GM12878 (cell line): Measurements from ENCODE around the gene MBD2. TPM values are rescaled to one million over a fixed set of nuclear protein-coding genes. Genes with fewer than 3 reads are reported as not detected.

Experiments
- CBX3 ChIP-seq: fragments of 200-600 bp; sonication (generic); IDR thresholded peaks from 2 replicates; pipeline ENCODE4 v1.6.1; 2016; ENCODE audit warnings: low read depth, borderline replicate concordance
- CEBPZ ChIP-seq: fragments of 150-350 bp; IDR thresholded peaks from 2 replicates; pipeline ENCODE4 v1.6.1; 2016; ENCODE audit warnings: low read depth, low read length
- EED ChIP-seq: sonication (generic); IDR thresholded peaks from 2 replicates; pipeline ENCODE4 v1.6.1; 2016; ENCODE audit warnings: antibody characterized with exemption, low read depth
- ETV6 ChIP-seq, 2 experiments: fragments of 450-650 bp in 1 of 2; IDR thresholded peaks in 1 of 2; conservative IDR thresholded peaks in 1 of 2; 2 replicates each; pipeline ENCODE4 v1.6.1; 2014; ENCODE audit warnings: antibody characterized with exemption in 1 of 2, borderline replicate concordance in 1 of 2, low read depth in 1 of 2, mild to moderate bottlenecking in 1 of 2, moderate library complexity in 1 of 2
- FOS ChIP-seq: IDR thresholded peaks from 3 replicates; pipeline ENCODE4 v1.6.1; 2011; ENCODE audit warnings: borderline replicate concordance; ENCODE audit not compliant: insufficient read length; ENCODE audit errors: extremely low read depth
- FOXK2 ChIP-seq: fragments of 450-650 bp; IDR thresholded peaks from 2 replicates; pipeline ENCODE4 v1.6.1; 2017; ENCODE audit warnings: mild to moderate bottlenecking, moderate library complexity
- GATAD2B ChIP-seq: fragments of 450-650 bp; conservative IDR thresholded peaks from 2 replicates; pipeline ENCODE4 v1.6.1; 2017; ENCODE audit warnings: low read depth, mild to moderate bottlenecking, moderate library complexity
- HCFC1 ChIP-seq: fragments of 150-350 bp; IDR thresholded peaks from 2 replicates; pipeline ENCODE4 v1.6.1; 2014; ENCODE audit warnings: low read length
- NR2C1 ChIP-seq: fragments of 450-650 bp; IDR thresholded peaks from 2 replicates; pipeline ENCODE4 v1.6.1; 2017; ENCODE audit warnings: antibody characterized with exemption, mild to moderate bottlenecking, moderate library complexity
- RAD21 ChIP-seq: IDR thresholded peaks from 2 replicates; pipeline ENCODE4 v1.6.1; 2011; ENCODE audit warnings: mild to moderate bottlenecking, low read depth, low read length, moderate library complexity; ENCODE audit not compliant: insufficient read depth
- RB1 ChIP-seq: fragments of 450-650 bp; formaldehyde crosslinking; IDR thresholded peaks from 2 replicates; pipeline ENCODE4 v1.6.1; 2017; ENCODE audit warnings: mild to moderate bottlenecking, borderline replicate concordance
- SIN3A ChIP-seq: IDR thresholded peaks from 2 replicates; pipeline ENCODE4 v1.6.1; 2012; ENCODE audit warnings: low read depth, low read length, improper control_type of control experiment
- SRF ChIP-seq, 2 experiments: IDR thresholded peaks; 2 replicates each; pipeline ENCODE4 v1.6.1; 2011; ENCODE audit warnings: low read depth in 2 of 2, low read length in 2 of 2, mild to moderate bottlenecking in 1 of 2, moderate library complexity in 1 of 2
- TAF1 ChIP-seq: IDR thresholded peaks from 2 replicates; pipeline ENCODE4 v1.6.1; 2011; ENCODE audit warnings: mild to moderate bottlenecking, low read depth, low read length, borderline replicate concordance
- polyA plus RNA-seq, 11 experiments: library from polyadenylated mRNA; depleted of rRNA in 4 of 11; unstranded in 6 of 11; stranded (reverse) in 5 of 11; fragments of >200 nt; fragmentation: Nextera tagmentation in 4 of 11; fragmentation: Illumina TruSeq in 1 of 11; extraction: Ambion mirVana in 4 of 11; extraction: Trizol in 1 of 11; gene quantifications; 1 replicate in 1 of 11; 2 replicates in 10 of 11; pipeline versions ENCODE4 v1.2.1 to v1.2.3, GENCODE V29; 2011 to 2016; ENCODE audit warnings: inconsistent platforms in 2 of 11, missing spikeins in 2 of 11, low read depth in 1 of 11
- total RNA-seq, 4 experiments: library from RNA; depleted of rRNA in 3 of 4; stranded (reverse); fragments of >200 nt in 3 of 4; fragmentation: Illumina TruSeq in 1 of 4; extraction: Trizol in 1 of 4; gene quantifications; 2 replicates each; pipeline versions ENCODE4 v1.2.1 to v1.2.3, GENCODE V29; 2013 to 2021
- TF ChIP-seq, protein P1 (sequence below): fragments of 450-650 bp; IDR thresholded peaks from 2 replicates; pipeline ENCODE4 v1.6.1; 2017; ENCODE audit warnings: mild to moderate bottlenecking, moderate library complexity
- TF ChIP-seq, protein P2 (sequence below): IDR thresholded peaks from 2 replicates; pipeline ENCODE4 v1.6.1; 2011; ENCODE audit warnings: borderline replicate concordance, low read depth, mild to moderate bottlenecking, moderate library complexity, low read length; ENCODE audit not compliant: insufficient read depth, poor library complexity, severe bottlenecking
- TF ChIP-seq, protein P3 (sequence below): fragments of 150-350 bp; IDR thresholded peaks from 2 replicates; pipeline ENCODE4 v1.6.1; 2014; ENCODE audit warnings: mild to moderate bottlenecking, low read depth, low read length
- TF ChIP-seq, protein P4 (sequence below): fragments of 450-650 bp; IDR thresholded peaks from 2 replicates; pipeline ENCODE4 v1.6.1; 2017; ENCODE audit warnings: borderline replicate concordance

The MBD2 gene
- total and polyA plus RNA-seq, 10 of the 15 experiments (the other 5 are each of a cell fraction or from before 2014, with no cell fraction given): 24.1 to 276 (median 57.9) TPM

GRCh38 chr18:54260396-54261072 lies 36.1 kb upstream of the MBD2 start (continued):
- TF ChIP-seq, protein P1, sequence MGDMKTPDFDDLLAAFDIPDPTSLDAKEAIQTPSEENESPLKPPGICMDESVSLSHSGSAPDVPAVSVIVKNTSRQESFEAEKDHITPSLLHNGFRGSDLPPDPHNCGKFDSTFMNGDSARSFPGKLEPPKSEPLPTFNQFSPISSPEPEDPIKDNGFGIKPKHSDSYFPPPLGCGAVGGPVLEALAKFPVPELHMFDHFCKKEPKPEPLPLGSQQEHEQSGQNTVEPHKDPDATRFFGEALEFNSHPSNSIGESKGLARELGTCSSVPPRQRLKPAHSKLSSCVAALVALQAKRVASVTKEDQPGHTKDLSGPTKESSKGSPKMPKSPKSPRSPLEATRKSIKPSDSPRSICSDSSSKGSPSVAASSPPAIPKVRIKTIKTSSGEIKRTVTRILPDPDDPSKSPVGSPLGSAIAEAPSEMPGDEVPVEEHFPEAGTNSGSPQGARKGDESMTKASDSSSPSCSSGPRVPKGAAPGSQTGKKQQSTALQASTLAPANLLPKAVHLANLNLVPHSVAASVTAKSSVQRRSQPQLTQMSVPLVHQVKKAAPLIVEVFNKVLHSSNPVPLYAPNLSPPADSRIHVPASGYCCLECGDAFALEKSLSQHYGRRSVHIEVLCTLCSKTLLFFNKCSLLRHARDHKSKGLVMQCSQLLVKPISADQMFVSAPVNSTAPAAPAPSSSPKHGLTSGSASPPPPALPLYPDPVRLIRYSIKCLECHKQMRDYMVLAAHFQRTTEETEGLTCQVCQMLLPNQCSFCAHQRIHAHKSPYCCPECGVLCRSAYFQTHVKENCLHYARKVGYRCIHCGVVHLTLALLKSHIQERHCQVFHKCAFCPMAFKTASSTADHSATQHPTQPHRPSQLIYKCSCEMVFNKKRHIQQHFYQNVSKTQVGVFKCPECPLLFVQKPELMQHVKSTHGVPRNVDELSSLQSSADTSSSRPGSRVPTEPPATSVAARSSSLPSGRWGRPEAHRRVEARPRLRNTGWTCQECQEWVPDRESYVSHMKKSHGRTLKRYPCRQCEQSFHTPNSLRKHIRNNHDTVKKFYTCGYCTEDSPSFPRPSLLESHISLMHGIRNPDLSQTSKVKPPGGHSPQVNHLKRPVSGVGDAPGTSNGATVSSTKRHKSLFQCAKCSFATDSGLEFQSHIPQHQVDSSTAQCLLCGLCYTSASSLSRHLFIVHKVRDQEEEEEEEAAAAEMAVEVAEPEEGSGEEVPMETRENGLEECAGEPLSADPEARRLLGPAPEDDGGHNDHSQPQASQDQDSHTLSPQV: no peak
- TF ChIP-seq ETV6 (conservative IDR thresholded peaks at IDR 0.05 in 1 of 2, IDR thresholded peaks at IDR 0.05 in 1 of 2; ENCODE audit: borderline replicate concordance in 1 of 2, low read depth in 1 of 2) (no peak; a peak in 1 of 4 replicates), RB1 (no peak), NR2C1 (no peak), SRF (IDR thresholded peaks at IDR 0.05; ENCODE audit: low read depth in 2 of 2, low read length in 2 of 2) (no peak), RAD21 (no peak), FOS (no peak), CEBPZ (no peak), CBX3 (no peak), SIN3A (no peak), TAF1 (no peak), HCFC1 (no peak), GATAD2B (no peak), FOXK2 (no peak), EED (no peak)
- TF ChIP-seq, protein P2, sequence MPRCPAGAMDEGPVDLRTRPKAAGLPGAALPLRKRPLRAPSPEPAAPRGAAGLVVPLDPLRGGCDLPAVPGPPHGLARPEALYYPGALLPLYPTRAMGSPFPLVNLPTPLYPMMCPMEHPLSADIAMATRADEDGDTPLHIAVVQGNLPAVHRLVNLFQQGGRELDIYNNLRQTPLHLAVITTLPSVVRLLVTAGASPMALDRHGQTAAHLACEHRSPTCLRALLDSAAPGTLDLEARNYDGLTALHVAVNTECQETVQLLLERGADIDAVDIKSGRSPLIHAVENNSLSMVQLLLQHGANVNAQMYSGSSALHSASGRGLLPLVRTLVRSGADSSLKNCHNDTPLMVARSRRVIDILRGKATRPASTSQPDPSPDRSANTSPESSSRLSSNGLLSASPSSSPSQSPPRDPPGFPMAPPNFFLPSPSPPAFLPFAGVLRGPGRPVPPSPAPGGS: no peak
- TF ChIP-seq, protein P3, sequence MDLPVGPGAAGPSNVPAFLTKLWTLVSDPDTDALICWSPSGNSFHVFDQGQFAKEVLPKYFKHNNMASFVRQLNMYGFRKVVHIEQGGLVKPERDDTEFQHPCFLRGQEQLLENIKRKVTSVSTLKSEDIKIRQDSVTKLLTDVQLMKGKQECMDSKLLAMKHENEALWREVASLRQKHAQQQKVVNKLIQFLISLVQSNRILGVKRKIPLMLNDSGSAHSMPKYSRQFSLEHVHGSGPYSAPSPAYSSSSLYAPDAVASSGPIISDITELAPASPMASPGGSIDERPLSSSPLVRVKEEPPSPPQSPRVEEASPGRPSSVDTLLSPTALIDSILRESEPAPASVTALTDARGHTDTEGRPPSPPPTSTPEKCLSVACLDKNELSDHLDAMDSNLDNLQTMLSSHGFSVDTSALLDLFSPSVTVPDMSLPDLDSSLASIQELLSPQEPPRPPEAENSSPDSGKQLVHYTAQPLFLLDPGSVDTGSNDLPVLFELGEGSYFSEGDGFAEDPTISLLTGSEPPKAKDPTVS: no peak
- TF ChIP-seq, protein P4, sequence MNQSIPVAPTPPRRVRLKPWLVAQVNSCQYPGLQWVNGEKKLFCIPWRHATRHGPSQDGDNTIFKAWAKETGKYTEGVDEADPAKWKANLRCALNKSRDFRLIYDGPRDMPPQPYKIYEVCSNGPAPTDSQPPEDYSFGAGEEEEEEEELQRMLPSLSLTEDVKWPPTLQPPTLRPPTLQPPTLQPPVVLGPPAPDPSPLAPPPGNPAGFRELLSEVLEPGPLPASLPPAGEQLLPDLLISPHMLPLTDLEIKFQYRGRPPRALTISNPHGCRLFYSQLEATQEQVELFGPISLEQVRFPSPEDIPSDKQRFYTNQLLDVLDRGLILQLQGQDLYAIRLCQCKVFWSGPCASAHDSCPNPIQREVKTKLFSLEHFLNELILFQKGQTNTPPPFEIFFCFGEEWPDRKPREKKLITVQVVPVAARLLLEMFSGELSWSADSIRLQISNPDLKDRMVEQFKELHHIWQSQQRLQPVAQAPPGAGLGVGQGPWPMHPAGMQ: no peak
